HEK293 (cell line): Measurements from ENCODE around the gene DENND1A.

Source experiments
- CTCF ChIP-seq: fragments of 450-650 bp; formaldehyde crosslinking; IDR thresholded peaks from 2 replicates; pipeline ENCODE4 v1.5.1; 2016; ENCODE audit warnings: missing biosample characterization, missing genetic modification characterization
- KLF16 ChIP-seq: fragments of 450-650 bp; formaldehyde crosslinking; IDR thresholded peaks from 2 replicates; pipeline ENCODE4 v1.5.1; 2017; ENCODE audit warnings: missing biosample characterization, missing genetic modification characterization
- SALL2 ChIP-seq: fragments of 450-650 bp; formaldehyde crosslinking; IDR thresholded peaks from 2 replicates; pipeline ENCODE4 v1.5.0; 2017; ENCODE audit warnings: missing biosample characterization, mild to moderate bottlenecking, missing genetic modification characterization, borderline replicate concordance
- TCF7L2 ChIP-seq: IDR thresholded peaks from 2 replicates; pipeline ENCODE4 v1.6.1; 2011; ENCODE audit warnings: low read depth, mild to moderate bottlenecking, inconsistent platforms, low read length, moderate library complexity, borderline replicate concordance
- ZBTB1 ChIP-seq: fragments of 450-650 bp; formaldehyde crosslinking; IDR thresholded peaks from 2 replicates; pipeline ENCODE4 v1.5.1; 2016; ENCODE audit warnings: missing biosample characterization, missing genetic modification characterization
- ZBTB8A ChIP-seq: fragments of 450-650 bp; formaldehyde crosslinking; IDR thresholded peaks from 2 replicates; pipeline ENCODE4 v1.5.1; 2016; ENCODE audit warnings: missing biosample characterization, missing genetic modification characterization
- ZNF146 ChIP-seq: fragments of 450-650 bp; formaldehyde crosslinking; IDR thresholded peaks from 2 replicates; pipeline ENCODE4 v1.5.1; 2016; ENCODE audit warnings: missing biosample characterization, missing genetic modification characterization
- TF ChIP-seq, protein P1 (sequence below): sonication (generic); formaldehyde crosslinking; IDR thresholded peaks from 2 replicates; pipeline ENCODE4 v1.8.1; 2022; ENCODE audit warnings: mild to moderate bottlenecking, moderate library complexity, missing genetic modification reagents

- TF ChIP-seq CTCF (no peak), SALL2 (no peak), ZNF146 (tag by site-specific recombination) (no peak), ZBTB1 (tag by site-specific recombination) (no peak), ZBTB8A (tag by site-specific recombination) (no peak), TCF7L2 (no peak), KLF16 (tag by site-specific recombination) (no peak)
- TF ChIP-seq, protein P1, sequence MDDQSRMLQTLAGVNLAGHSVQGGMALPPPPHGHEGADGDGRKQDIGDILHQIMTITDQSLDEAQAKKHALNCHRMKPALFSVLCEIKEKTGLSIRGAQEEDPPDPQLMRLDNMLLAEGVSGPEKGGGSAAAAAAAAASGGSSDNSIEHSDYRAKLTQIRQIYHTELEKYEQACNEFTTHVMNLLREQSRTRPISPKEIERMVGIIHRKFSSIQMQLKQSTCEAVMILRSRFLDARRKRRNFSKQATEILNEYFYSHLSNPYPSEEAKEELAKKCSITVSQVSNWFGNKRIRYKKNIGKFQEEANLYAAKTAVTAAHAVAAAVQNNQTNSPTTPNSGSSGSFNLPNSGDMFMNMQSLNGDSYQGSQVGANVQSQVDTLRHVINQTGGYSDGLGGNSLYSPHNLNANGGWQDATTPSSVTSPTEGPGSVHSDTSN (CRISPR knock-in tag) = no peak
Measured at GRCh38 chr9:123418506-123418905, 511.4 kb downstream of the DENND1A start.
